GM19351 (cell line): ENCODE data around the gene ATP2B1.

Source experiments
- ATAC-seq: cut with Tn5 transposase; IDR thresholded peaks from one replicate; pipeline ENCODE4 v1.9.1; 2021; ENCODE audit warnings: mild to moderate bottlenecking, moderate library complexity; ENCODE audit not compliant: unreplicated experiment

The ATP2B1 gene

DNA sequence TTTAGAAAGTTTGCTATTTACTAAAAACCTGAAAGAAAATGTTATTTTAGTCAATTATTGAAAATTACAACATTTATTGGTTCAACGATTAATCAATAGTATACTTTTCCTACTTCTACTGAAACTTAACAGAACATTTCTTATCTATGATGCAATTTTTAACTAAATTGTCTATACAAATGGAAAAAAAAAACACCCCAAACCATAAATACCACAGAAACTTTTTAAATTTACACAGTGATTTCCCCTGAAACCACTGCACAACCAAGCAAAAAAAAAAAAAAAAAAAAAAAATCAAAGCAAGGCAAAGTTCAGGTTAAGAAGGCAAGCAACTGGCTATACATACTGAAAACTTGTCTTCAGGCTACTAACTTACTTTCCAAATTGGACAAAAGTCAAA lies 110.9 kb downstream of the ATP2B1 start:
- peak; percentile 75 for ATAC-seq

DNA sequence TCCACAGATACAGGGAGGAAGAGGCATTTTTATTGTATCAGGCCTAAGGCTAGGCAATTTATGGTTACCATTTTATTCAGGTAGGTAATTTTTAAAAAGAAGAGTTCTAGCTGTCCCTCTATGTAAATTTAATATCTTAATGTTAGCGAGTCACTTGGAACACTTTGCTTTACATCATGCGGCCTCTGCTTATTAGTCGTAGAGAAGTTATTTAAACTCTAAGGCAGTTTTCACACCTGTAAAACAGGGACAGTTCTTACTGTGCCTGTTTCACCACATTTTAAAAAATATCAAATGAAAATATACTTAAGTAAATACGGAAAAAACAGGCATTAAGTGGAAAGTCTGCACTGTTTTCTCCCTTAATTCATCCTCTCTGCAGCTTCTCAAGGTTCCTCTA lies 111.4 kb downstream of the ATP2B1 start:
- ATAC-seq: no peak

DNA sequence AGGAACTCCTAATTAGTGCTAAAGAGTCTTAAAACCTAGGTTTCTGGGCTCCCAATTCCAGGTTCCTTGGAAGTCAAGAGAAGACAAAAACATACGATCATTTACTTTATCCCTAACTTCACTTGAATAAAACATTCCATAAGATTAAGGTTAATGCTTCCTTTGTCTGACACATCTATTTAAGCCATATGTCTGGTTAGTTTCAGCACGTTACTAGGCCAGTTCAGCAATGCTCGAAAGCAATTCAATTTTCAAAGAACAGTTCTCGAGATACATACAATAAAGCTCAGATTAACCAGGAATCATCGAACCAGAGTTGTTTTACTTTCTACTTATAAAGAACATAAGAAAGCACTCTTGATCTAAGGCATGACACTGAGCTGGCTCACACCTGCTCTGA lies 114.8 kb downstream of the ATP2B1 start:
- ATAC-seq: no peak

DNA sequence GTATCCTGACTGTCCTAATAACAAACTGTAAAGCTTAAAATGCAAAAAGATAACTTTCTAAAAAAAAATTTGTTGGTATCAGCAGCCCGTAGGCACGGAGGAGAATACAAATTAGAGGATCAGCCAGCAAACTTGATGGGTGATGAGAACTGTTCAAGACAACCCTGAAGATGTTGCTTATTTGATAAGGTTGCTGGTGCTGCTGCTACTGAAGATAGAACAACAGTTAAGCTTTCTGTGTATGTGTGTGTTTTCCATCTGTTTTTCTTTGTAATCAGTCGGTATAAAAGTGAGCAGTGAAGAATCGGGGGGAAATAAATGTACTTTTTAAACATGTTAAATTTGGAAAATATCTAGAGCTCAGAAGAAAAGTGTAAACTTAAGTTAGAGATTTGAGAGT lies 115.4 kb downstream of the ATP2B1 start:
- ATAC-seq: no peak

DNA sequence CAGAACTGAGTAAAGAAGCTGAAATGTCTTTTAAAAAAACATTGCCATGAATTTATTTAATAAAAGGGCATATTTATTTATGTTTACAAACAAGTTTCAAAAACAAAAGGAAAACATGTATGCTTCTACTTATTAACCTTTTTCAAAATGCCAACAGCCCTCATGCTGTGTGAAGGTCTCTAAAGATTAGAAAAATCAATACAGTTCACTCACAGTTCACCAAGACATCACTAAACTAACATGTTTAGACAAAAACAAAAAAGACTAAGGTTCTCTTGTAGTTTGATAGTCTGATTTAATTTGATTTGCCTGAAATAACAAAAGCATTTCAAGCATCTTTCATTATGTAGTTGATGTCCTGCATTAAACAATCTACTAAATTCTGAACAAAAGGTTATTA lies 118.9 kb downstream of the ATP2B1 start:
- ATAC-seq: no peak

GRCh38 chr12:89578499-89578898 lies 130.1 kb downstream of the ATP2B1 start:
- no peak for ATAC-seq

DNA sequence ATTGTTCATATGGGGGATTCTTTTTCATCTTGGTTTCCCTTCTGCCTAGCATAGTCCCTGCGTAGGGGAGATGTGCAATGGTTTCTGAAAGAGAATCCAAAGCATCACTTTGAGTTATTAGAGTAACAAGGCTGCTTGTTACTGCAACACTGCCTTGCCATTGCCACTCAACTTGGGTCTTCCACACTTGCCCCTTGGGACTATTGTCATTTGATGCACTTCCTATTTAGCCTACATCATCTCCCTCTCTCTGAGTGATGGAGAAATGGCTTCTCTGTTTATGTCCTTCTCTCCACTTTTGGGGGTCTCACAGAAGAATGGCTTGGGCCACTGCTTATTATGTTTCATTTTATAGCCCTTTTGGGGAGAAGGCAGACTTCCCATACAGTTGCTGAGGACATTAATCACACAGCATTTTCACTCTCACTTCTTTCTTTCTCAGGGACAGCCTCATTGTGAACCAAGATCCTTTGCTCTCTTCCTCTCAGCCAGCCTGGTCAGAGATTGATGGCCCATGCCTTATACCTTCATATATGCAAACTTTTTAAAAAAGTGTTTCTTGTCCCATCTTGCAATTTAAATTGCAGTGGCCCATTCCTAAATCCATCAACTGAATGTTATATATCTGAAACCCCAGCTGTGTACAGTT lies 131.9 kb downstream of the ATP2B1 start:
- peak; percentile 50 for ATAC-seq

DNA sequence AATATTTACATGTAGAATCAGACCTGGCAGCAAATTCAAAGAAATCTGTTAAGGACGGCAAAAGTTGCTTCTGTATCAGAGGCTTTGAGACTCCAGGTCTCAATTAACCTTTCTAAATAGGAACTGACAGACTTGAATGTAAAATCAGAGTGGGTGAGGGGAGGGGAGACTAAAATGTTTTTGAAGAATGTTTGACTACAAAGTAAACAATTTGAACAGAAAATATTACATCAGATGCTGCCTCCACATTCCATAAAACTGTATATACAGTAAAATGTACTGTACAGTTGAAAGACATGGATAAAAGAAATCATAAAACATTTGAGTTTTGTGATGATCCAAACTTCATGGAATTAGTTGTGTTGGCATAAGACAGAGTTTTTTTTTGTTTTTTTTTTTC lies 133.3 kb downstream of the ATP2B1 start:
- ATAC-seq: no peak

DNA sequence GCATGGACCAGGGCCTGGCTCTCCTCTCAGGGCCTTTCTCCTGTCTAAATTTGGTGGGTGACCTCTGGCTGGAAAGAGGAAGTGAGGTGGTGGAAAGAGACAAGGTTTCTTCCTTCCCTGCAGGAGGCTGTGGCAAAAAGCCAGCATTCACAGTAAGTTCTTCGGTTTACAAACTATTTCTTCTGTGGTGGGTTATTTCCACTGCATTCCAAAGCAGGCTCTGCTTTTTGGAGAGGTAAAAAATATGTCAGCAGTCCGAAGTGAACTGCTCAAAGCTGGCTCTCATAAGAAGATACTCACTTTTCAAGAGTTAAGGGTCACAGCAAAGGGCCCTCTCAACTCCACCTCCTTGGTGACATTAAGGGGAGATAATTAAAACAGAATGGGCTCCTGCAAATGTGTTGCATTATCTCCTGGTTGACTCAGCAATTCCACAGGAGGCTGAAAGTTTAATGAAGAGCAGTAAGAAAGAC lies 133.9 kb downstream of the ATP2B1 start:
- no peak for ATAC-seq

DNA sequence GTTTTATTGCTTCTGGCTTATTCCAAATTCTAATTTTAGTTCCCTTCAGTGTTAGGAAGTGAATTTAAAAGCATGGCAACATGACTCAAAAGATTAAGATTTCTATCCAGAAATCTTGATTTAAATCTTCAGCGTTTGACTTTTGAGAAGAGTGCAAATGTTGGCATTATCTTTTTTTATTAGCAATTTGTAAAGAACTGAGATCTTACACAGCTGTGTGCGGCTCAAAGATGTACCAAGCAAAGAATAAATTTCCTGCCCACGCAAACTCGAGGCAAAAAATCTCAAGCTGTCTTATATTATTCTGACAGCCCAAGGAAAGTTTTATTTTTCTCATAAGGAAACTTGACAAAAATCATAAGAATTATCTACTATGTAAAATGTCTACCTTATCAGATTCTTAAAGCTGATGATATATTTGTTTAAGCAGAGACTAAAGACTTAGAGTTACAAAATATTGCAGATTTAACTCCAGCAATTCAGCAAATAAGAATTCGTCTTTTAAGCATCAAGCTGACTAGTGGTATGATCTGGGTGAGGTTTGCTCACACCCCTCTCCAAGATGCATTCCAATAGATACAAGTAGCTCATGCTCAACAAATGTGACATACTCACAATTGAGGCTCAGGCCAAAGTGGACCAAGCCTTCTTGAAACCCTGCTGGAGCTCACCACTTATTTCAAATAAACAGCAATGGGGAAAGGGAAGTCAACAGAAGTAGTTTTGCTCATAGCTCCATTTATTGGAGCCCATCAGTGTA lies 135.4 kb downstream of the ATP2B1 start:
- ATAC-seq: no peak

DNA sequence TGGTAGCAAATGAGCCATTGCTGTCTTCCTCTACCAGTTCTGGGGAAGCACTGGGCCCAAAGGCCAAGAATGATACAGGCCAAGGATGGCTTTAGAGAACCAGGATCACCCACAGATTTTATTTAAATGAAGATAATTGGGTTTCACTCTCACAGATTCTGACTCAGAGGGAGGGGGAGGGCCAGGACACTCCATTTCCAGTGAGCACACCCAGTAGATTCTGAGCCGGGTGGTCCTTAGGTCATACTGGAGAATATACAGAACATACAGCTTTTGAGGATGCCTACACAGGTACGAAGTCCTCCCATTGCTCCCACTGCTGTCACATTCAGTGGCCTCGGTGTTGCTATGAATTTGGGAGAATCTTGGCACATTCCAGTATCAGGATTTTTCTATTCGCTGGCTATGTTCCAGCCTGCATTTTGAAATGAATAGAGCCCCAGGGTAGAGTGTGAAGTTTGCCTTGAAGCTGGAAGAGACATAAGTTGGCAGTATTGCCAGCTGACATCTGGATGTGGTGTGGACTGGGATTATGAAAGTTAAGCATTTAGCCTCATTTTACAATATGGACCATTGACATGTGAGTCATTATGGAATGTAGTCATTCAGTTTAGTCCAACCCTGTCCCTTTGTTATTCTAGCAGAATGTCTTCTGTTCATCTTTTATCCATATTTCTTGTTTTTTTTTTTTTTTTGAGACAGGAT lies 137.0 kb downstream of the ATP2B1 start:
- ATAC-seq: no peak

- no peak for ATAC-seq
These were observed 140.2 kb downstream of the ATP2B1 start for GRCh38 chr12:89568484-89568883.

- no peak for ATAC-seq
These were observed 140.9 kb downstream of the ATP2B1 start for GRCh38 chr12:89567691-89568239.

DNA sequence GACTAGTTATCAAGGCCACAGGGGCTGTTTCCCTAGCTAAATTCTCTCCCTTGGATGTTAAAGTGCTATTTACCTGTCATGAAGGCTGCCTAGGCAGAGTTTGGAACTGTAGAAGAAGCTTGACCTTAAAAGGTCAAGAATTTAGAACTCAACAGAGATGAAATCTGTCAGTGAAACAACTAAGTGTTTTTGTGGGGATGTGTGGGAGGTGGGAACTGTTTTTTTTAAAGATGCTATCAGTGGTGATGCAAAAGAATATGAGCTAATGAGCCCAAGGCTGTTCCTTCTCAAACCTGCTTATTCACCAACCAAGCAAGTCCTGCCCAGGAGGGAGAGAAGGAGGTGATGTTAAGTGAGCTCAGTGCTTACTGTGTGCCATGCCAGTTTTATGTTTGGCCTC lies 142.0 kb downstream of the ATP2B1 start:
- ATAC-seq: peak; percentile 69

DNA sequence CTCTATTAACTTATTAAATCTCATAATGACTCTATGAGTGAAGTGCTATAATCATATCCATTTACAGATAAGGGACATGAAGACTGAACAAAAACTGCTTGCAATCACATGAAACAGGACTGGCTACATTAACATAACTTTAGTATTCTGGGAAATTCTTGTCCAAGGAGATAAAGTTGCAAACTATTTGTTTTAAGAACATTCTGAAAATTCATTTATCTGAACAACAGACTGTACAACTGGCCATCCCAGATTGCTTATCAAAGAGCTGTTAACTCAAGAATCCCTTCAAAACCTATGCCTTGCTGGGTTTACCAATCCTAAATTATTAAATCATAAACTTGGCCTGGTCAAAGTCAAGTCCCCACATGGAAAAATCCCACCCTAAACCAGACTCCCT lies 143.6 kb downstream of the ATP2B1 start:
- ATAC-seq: no peak

- ATAC-seq: no peak
These were observed 148.9 kb downstream of the ATP2B1 start for GRCh38 chr12:89559753-89560152.

DNA sequence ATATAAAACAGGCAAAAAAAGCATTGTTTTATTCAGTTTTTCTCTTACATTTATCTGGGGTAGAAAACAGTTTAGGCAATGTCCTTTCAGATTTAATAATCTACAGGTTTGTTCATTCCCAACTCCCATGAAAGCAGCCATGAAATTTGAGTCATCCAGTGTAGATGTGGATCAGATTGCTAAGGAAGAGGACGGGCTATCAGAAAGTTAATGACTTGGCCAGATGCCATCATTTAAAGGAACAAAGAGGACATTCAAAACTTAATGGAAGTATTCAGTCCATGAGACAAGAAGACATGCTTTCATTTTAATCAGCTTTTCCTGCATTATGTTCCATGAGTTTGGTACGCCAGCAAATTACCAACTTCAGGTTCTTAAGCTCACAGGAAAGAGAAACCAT lies 151.7 kb downstream of the ATP2B1 start:
- ATAC-seq: no peak

DNA sequence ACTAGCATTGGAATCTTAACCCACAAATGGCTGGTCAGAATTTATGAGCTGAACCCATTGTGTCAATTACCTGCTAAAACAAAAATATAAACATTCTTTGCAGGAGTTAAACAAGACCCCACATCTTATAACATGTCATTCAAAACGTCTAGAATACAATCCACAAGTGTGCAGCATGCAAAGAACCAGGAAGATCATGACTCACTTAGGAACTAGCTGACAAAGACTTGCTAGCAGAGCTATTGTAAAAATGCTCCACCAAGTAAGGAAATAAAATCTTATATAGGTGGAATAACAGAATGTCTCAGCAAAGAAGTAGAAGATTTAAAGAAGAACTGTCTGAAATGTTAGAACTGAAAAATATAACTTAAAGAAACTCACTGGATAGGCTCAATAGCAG lies 156.3 kb downstream of the ATP2B1 start:
- no peak for ATAC-seq

- no peak for ATAC-seq
These were observed 156.9 kb downstream of the ATP2B1 start for GRCh38 chr12:89551747-89552146.

GRCh38 chr12:89547101-89547500 lies 161.5 kb downstream of the ATP2B1 start:
- no peak for ATAC-seq

- no peak for ATAC-seq
These were observed 162.5 kb downstream of the ATP2B1 start for GRCh38 chr12:89546151-89546550.
